Panc1 (cell line): ENCODE data around the gene ATP8B3. TPM values are rescaled to one million over a fixed set of nuclear protein-coding genes. Genes with fewer than 3 reads are reported as not detected.

Experiments
- ATAC-seq: fragments of 200-7000 bp; cut with Tn5 transposase; 2 replicates; pipeline ENCODE4 v1.9.1; 2020; ENCODE audit warnings: mild to moderate bottlenecking, moderate library complexity
- BruUV-seq: library from RNA; stranded (reverse); fragments of 400-500 nt; replicated peaks from 2 replicates; lab custom pipeline; 2021; lab: Mats Ljungman, UMichigan
- CTCF ChIA-PET: fragments of 300-600 bp; sonication (Branson Sonifier 250); formaldehyde crosslinking; loops from one replicate; lab custom pipeline; 2022; ENCODE audit warnings: antibody characterized with exemption; lab: Charles Lee
- POLR2A ChIA-PET: fragments of 300-600 bp; sonication (Branson Sonifier 250); formaldehyde crosslinking; loops from one replicate; lab custom pipeline; 2022; ENCODE audit warnings: antibody characterized with exemption; lab: Charles Lee
- DNase-seq: peaks from one replicate; pipeline ENCODE4 v3.0.0-alpha.2; 2010; ENCODE audit warnings: low read depth, low spot score
- H3K27ac ChIP-seq: 2 replicates; pipeline ENCODE4 v1.5.1; 2011; ENCODE audit warnings: mild to moderate bottlenecking, low read length, inconsistent platforms
- H3K27me3 ChIP-seq: fragments of 200-500 bp; sonication (Bioruptor generic); 2 replicates; pipeline ENCODE4 v1.6.0; 2014; ENCODE audit warnings: low read length, inconsistent platforms; ENCODE audit not compliant: control insufficient read depth, insufficient read depth
- H3K36me3 ChIP-seq: fragments of 200-500 bp; sonication (Bioruptor generic); 2 replicates; pipeline ENCODE4 v1.5.1; 2014; ENCODE audit warnings: inconsistent platforms, mild to moderate bottlenecking, low read length, moderate library complexity; ENCODE audit not compliant: control insufficient read depth, insufficient read depth
- H3K4me1 ChIP-seq: 2 replicates; pipeline ENCODE4 v1.5.1; 2011; ENCODE audit warnings: inconsistent platforms, mild to moderate bottlenecking, low read length, moderate library complexity; ENCODE audit not compliant: control insufficient read depth, insufficient read depth
- H3K4me3 ChIP-seq, 2 experiments: 2 replicates each; pipeline ENCODE4 v1.5.1; 2011 to 2012; ENCODE audit warnings: low read depth in 2 of 2, low read length in 2 of 2, mild to moderate bottlenecking in 2 of 2, inconsistent platforms in 1 of 2, moderate library complexity in 1 of 2
- H3K9me3 ChIP-seq: fragments of 200-500 bp; sonication (Bioruptor generic); 2 replicates; pipeline ENCODE4 v1.5.1; 2014; ENCODE audit warnings: low read depth, mild to moderate bottlenecking, inconsistent platforms, low read length, moderate library complexity; ENCODE audit not compliant: control insufficient read depth, insufficient read depth
- CTCF ChIP-seq: fragments of 450-650 bp; IDR thresholded peaks from 2 replicates; pipeline ENCODE4 v1.5.1; 2017; ENCODE audit warnings: mild to moderate bottlenecking
- POLR2AphosphoS5 ChIP-seq: IDR thresholded peaks from 2 replicates; pipeline ENCODE4 v1.6.1; 2012; ENCODE audit warnings: mild to moderate bottlenecking, low read depth, low read length, moderate library complexity
- REST ChIP-seq, 2 experiments: IDR thresholded peaks; 2 replicates each; pipeline ENCODE4 v1.6.1; 2011 to 2012; ENCODE audit warnings: low read depth in 2 of 2, control low read depth in 1 of 2, low read length in 1 of 2, mild to moderate bottlenecking in 1 of 2, moderate library complexity in 1 of 2; ENCODE audit not compliant: insufficient read depth in 1 of 2
- SIN3A ChIP-seq: IDR thresholded peaks from 2 replicates; pipeline ENCODE4 v1.6.1; 2012; ENCODE audit warnings: low read depth, mild to moderate bottlenecking, low read length, moderate library complexity, borderline replicate concordance; ENCODE audit not compliant: insufficient read depth
- TCF7L2 ChIP-seq: IDR thresholded peaks from 2 replicates; pipeline ENCODE4 v1.6.1; 2011; ENCODE audit warnings: mild to moderate bottlenecking, low read depth, low read length, inconsistent platforms
- in situ Hi-C: cut with HindIII; loops from 2 replicates; pipeline ENCODE4 v1.10.0; 2016; ENCODE audit warnings: low sequenced_read_pairs, low pct_unique_long_range_greater_than_20kb
- intact Hi-C: fragments of 100-400 bp; cut with micrococcal nuclease; formaldehyde crosslinking; loops from one replicate; pipeline ENCODE4 v1.10.0; 2022; ENCODE audit not compliant: unreplicated experiment
- total RNA-seq: library from RNA; stranded (reverse); gene quantifications from one replicate; pipeline ENCODE4 v1.2.1, GENCODE V29; 2021; ENCODE audit not compliant: unreplicated experiment

The ATP8B3 gene
- total RNA-seq, 1 experiment from 2014 or later = 67.7 TPM

GRCh38 chr19:1758231-1758577, 53.9 kb downstream of the ATP8B3 start:
- intact Hi-C loops = loop anchor here (10.0 kb wide), 1 partner anchor 83 kb away; no protein-coding TSS in a partner anchor
- H3K9me3 ChIP-seq = no peaks in the 10 kb centered on the region
- H3K27ac ChIP-seq = peak overlapping the region; percentile 88
- BruUV-seq = TSS peak; percentile 11
- no peak for ATAC-seq
- TF ChIP-seq SIN3A = no peak
- TF ChIP-seq TCF7L2 = no peak
- TF ChIP-seq POLR2AphosphoS5 = no peak
- TF ChIP-seq REST (IDR thresholded peaks at IDR 0.05; ENCODE audit: insufficient read depth in 1 of 2, low read depth in 2 of 2, low read length in 1 of 2) = no peak
- no peak for TF ChIP-seq CTCF
- peaks cover 12% of the 10 kb centered on the region for H3K4me1 ChIP-seq
- ChIA-PET CTCF (no interaction called here), POLR2A (no interaction called here)
- no peaks in the 10 kb centered on the region for H3K27me3 ChIP-seq
- in situ Hi-C loops = no loop called here
- H3K36me3 ChIP-seq = no peaks in the 10 kb centered on the region
- no peak for DNase-seq
- peak overlapping the region; percentile 64 to 75 for H3K4me3 ChIP-seq

GRCh38 chr19:1757468-1758230, 54.4 kb downstream of the ATP8B3 start:
- Histone ChIP-seq H3K4me3 (peak overlapping the region; percentile 64 to 75), H3K9me3 (no peaks in the 10 kb centered on the region), H3K36me3 (no peaks in the 10 kb centered on the region), H3K27ac (peak overlapping the region; percentile 88), H3K27me3 (no peaks in the 10 kb centered on the region), H3K4me1 (peaks cover 14% of the 10 kb centered on the region)
- intact Hi-C loops (loop anchor here (10.0 kb wide), 1 partner anchor 83 kb away; no protein-coding TSS in a partner anchor), in situ Hi-C loops (no loop called here)
- ChIA-PET CTCF (no interaction called here), POLR2A (no interaction called here)
- no TSS peak for BruUV-seq
- ATAC-seq (no peak), DNase-seq (no peak)
- TF ChIP-seq REST (IDR thresholded peaks at IDR 0.05; ENCODE audit: insufficient read depth in 1 of 2, low read depth in 2 of 2, low read length in 1 of 2) = no peak
- no peak for TF ChIP-seq TCF7L2
- TF ChIP-seq POLR2AphosphoS5 = no peak
- no peak for TF ChIP-seq SIN3A
- no peak for TF ChIP-seq CTCF
